GM12878 (cell line): Measurements from ENCODE around the gene DYNLT2B. TPM values are rescaled to one million over a fixed set of nuclear protein-coding genes. Genes with fewer than 3 reads are reported as not detected.

Experiments
- ATF7 ChIP-seq: fragments of 450-650 bp; IDR thresholded peaks from 2 replicates; pipeline ENCODE4 v1.6.1; 2016; ENCODE audit warnings: low read depth, mild to moderate bottlenecking
- GABPA ChIP-seq: IDR thresholded peaks from 2 replicates; pipeline ENCODE4 v1.6.1; 2014; ENCODE audit warnings: antibody characterized with exemption, low read depth, mild to moderate bottlenecking, inconsistent platforms
- IKZF1 ChIP-seq: fragments of 450-650 bp; conservative IDR thresholded peaks from 2 replicates; pipeline ENCODE4 v1.6.1; 2017; ENCODE audit warnings: antibody characterized with exemption, mild to moderate bottlenecking
- MTA3 ChIP-seq: IDR thresholded peaks from 2 replicates; pipeline ENCODE4 v1.6.1; 2012; ENCODE audit warnings: low read length, inconsistent platforms, borderline replicate concordance
- NR2C1 ChIP-seq: fragments of 450-650 bp; IDR thresholded peaks from 2 replicates; pipeline ENCODE4 v1.6.1; 2017; ENCODE audit warnings: antibody characterized with exemption, mild to moderate bottlenecking, moderate library complexity
- NR2F1 ChIP-seq: fragments of 450-650 bp; conservative IDR thresholded peaks from 2 replicates; pipeline ENCODE4 v1.6.1; 2017; ENCODE audit warnings: mild to moderate bottlenecking
- POU2F2 ChIP-seq: IDR thresholded peaks from 3 replicates; pipeline ENCODE4 v1.6.1; 2011; ENCODE audit warnings: low read depth, mild to moderate bottlenecking, low read length, borderline replicate concordance
- RAD21 ChIP-seq: IDR thresholded peaks from 2 replicates; pipeline ENCODE4 v1.6.1; 2011; ENCODE audit warnings: mild to moderate bottlenecking, low read depth, low read length, moderate library complexity; ENCODE audit not compliant: insufficient read depth
- RAD51 ChIP-seq: fragments of 450-650 bp; IDR thresholded peaks from 2 replicates; pipeline ENCODE4 v1.6.1; 2016; ENCODE audit warnings: moderate library complexity, mild to moderate bottlenecking, inconsistent platforms
- RUNX3 ChIP-seq: IDR thresholded peaks from 2 replicates; pipeline ENCODE4 v1.6.1; 2012; ENCODE audit warnings: low read length, inconsistent platforms
- SIN3A ChIP-seq: IDR thresholded peaks from 2 replicates; pipeline ENCODE4 v1.6.1; 2012; ENCODE audit warnings: low read depth, low read length, improper control_type of control experiment
- SIX5 ChIP-seq: IDR thresholded peaks from 2 replicates; pipeline ENCODE4 v1.6.1; 2011; ENCODE audit warnings: mild to moderate bottlenecking, low read depth, low read length, moderate library complexity; ENCODE audit not compliant: severe bottlenecking
- TAF1 ChIP-seq: IDR thresholded peaks from 2 replicates; pipeline ENCODE4 v1.6.1; 2011; ENCODE audit warnings: mild to moderate bottlenecking, low read depth, low read length, borderline replicate concordance
- ZBTB11 ChIP-seq: fragments of 450-650 bp; formaldehyde crosslinking; IDR thresholded peaks from 2 replicates; pipeline ENCODE4 v1.5.0; 2022; ENCODE audit warnings: mild to moderate bottlenecking, missing genetic modification characterization
- polyA plus RNA-seq, 11 experiments: library from polyadenylated mRNA; depleted of rRNA in 4 of 11; unstranded in 6 of 11; stranded (reverse) in 5 of 11; fragments of >200 nt; fragmentation: Nextera tagmentation in 4 of 11; fragmentation: Illumina TruSeq in 1 of 11; extraction: Ambion mirVana in 4 of 11; extraction: Trizol in 1 of 11; gene quantifications; 1 replicate in 1 of 11; 2 replicates in 10 of 11; pipeline versions ENCODE4 v1.2.1 to v1.2.3, GENCODE V29; 2011 to 2016; ENCODE audit warnings: inconsistent platforms in 2 of 11, missing spikeins in 2 of 11, low read depth in 1 of 11
- total RNA-seq, 4 experiments: library from RNA; depleted of rRNA in 3 of 4; stranded (reverse); fragments of >200 nt in 3 of 4; fragmentation: Illumina TruSeq in 1 of 4; extraction: Trizol in 1 of 4; gene quantifications; 2 replicates each; pipeline versions ENCODE4 v1.2.1 to v1.2.3, GENCODE V29; 2013 to 2021
- TF ChIP-seq, protein P1 (sequence below): fragments of 450-650 bp; IDR thresholded peaks from 2 replicates; pipeline ENCODE4 v1.6.1; 2017; ENCODE audit warnings: antibody characterized with exemption, mild to moderate bottlenecking, moderate library complexity
- TF ChIP-seq, protein P2 (sequence below), 3 experiments: IDR thresholded peaks in 2 of 3; conservative IDR thresholded peaks in 1 of 3; 2 replicates each; pipeline ENCODE4 v1.5.1; 2011; ENCODE audit warnings: low read depth in 3 of 3, low read length in 3 of 3, mild to moderate bottlenecking in 3 of 3, control low read depth in 2 of 3, moderate library complexity in 2 of 3, inconsistent platforms in 1 of 3, mixed read lengths in 1 of 3; ENCODE audit not compliant: control insufficient read depth in 2 of 3, insufficient read depth in 1 of 3; ENCODE audit errors: extremely low read depth in 1 of 3
- TF ChIP-seq, protein P3 (sequence below): fragments of 450-650 bp; IDR thresholded peaks from 2 replicates; pipeline ENCODE4 v1.6.1; 2017; ENCODE audit warnings: low read depth, mild to moderate bottlenecking, moderate library complexity

Gene DYNLT2B
- total and polyA plus RNA-seq, 10 of the 15 experiments (the other 5 are each of a cell fraction or from before 2014, with no cell fraction given): 8.6 to 89.7 (median 21.9) TPM

DNA sequence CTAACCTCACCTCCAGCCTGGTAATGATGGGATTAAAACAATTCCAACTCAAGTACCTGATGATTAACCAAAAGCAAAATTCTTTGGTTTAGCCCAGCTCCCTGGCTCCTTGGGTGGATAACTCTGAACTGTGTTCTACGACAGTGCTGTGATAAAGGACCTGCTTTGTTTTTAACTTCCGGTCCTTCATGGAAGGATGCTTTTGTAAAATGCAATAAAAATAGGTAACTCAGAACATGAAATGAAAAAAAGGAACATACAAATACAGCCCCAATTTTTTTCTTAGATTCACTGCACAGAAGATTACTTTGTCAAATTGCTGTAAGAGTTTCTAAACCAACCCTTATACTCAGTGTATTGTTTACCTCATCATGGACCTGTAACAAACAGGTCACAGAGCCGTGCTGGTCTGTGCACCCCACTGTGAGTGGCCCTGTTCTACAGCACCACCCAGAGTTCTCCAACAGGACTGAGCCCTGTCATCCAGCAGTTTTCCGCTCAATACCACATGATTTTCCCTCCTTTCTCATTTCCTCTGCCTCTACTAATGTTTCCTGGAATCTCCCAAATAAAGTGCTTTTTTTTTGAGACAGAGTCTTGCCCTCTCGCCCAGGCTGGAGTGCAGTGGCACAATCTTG, 25.6 kb downstream of the DYNLT2B start (continued):
- TF ChIP-seq TAF1: peak; percentile 21; the same call in 1 of the 2 replicates
- no peak for TF ChIP-seq SIX5
- no peak for TF ChIP-seq RAD51
- TF ChIP-seq ZBTB11 (CRISPR knock-in tag): no peak
- TF ChIP-seq, protein P1, sequence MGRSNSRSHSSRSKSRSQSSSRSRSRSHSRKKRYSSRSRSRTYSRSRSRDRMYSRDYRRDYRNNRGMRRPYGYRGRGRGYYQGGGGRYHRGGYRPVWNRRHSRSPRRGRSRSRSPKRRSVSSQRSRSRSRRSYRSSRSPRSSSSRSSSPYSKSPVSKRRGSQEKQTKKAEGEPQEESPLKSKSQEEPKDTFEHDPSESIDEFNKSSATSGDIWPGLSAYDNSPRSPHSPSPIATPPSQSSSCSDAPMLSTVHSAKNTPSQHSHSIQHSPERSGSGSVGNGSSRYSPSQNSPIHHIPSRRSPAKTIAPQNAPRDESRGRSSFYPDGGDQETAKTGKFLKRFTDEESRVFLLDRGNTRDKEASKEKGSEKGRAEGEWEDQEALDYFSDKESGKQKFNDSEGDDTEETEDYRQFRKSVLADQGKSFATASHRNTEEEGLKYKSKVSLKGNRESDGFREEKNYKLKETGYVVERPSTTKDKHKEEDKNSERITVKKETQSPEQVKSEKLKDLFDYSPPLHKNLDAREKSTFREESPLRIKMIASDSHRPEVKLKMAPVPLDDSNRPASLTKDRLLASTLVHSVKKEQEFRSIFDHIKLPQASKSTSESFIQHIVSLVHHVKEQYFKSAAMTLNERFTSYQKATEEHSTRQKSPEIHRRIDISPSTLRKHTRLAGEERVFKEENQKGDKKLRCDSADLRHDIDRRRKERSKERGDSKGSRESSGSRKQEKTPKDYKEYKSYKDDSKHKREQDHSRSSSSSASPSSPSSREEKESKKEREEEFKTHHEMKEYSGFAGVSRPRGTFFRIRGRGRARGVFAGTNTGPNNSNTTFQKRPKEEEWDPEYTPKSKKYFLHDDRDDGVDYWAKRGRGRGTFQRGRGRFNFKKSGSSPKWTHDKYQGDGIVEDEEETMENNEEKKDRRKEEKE: no peak
- peak; percentile 61 for TF ChIP-seq RAD21
- TF ChIP-seq, protein P2, sequence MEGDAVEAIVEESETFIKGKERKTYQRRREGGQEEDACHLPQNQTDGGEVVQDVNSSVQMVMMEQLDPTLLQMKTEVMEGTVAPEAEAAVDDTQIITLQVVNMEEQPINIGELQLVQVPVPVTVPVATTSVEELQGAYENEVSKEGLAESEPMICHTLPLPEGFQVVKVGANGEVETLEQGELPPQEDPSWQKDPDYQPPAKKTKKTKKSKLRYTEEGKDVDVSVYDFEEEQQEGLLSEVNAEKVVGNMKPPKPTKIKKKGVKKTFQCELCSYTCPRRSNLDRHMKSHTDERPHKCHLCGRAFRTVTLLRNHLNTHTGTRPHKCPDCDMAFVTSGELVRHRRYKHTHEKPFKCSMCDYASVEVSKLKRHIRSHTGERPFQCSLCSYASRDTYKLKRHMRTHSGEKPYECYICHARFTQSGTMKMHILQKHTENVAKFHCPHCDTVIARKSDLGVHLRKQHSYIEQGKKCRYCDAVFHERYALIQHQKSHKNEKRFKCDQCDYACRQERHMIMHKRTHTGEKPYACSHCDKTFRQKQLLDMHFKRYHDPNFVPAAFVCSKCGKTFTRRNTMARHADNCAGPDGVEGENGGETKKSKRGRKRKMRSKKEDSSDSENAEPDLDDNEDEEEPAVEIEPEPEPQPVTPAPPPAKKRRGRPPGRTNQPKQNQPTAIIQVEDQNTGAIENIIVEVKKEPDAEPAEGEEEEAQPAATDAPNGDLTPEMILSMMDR (IDR thresholded peaks at IDR 0.05 in 2 of 3, conservative IDR thresholded peaks at IDR 0.05 in 1 of 3; ENCODE audit: control insufficient read depth in 2 of 3, extremely low read depth in 1 of 3, insufficient read depth in 1 of 3, low read depth in 3 of 3, low read length in 3 of 3): peak; percentile 19 to 44 (median 21); a peak in 4 of 6 replicates
- no peak for TF ChIP-seq SIN3A
- 0 out of 2 replicates have a peak, but pooled peaks have one; percentile 18 for TF ChIP-seq IKZF1
- no peak for TF ChIP-seq NR2F1
- no peak for TF ChIP-seq RUNX3
- TF ChIP-seq GABPA: peak; percentile 59; the same call in 1 of the 2 replicates
- TF ChIP-seq, protein P3, sequence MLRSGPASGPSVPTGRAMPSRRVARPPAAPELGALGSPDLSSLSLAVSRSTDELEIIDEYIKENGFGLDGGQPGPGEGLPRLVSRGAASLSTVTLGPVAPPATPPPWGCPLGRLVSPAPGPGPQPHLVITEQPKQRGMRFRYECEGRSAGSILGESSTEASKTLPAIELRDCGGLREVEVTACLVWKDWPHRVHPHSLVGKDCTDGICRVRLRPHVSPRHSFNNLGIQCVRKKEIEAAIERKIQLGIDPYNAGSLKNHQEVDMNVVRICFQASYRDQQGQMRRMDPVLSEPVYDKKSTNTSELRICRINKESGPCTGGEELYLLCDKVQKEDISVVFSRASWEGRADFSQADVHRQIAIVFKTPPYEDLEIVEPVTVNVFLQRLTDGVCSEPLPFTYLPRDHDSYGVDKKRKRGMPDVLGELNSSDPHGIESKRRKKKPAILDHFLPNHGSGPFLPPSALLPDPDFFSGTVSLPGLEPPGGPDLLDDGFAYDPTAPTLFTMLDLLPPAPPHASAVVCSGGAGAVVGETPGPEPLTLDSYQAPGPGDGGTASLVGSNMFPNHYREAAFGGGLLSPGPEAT: no peak
- no peak for TF ChIP-seq MTA3
- peak; percentile 39 for TF ChIP-seq ATF7
- TF ChIP-seq POU2F2: no peak
- peak; percentile 14; the same call in 1 of the 2 replicates for TF ChIP-seq NR2C1
